Smooth muscle cell (in vitro differentiated cells): ENCODE data around the gene CFAP54. TPM values are rescaled to one million over a fixed set of nuclear protein-coding genes. Genes with fewer than 3 reads are reported as not detected.
A peak's percentile ranks its signal among the peaks of the same experiment; 100 is the strongest.

Experiments used
- DNase-seq: peaks from one replicate; lab custom pipeline; 2025; ENCODE audit not compliant: unreplicated experiment; lab: John Stamatoyannopoulos, UW
- H2AFZ ChIP-seq: fragments of 200-600 bp; sonication (generic); 2 replicates; pipeline ENCODE4 v1.6.0; 2016; ENCODE audit warnings: antibody characterized with exemption, low read depth, mild to moderate bottlenecking
- H3F3A ChIP-seq: fragments of 200-600 bp; sonication (generic); 2 replicates; pipeline ENCODE4 v1.6.0; 2017; ENCODE audit warnings: antibody characterized with exemption, low read depth
- H3K27ac ChIP-seq: fragments of 200-600 bp; sonication (generic); 2 replicates; pipeline ENCODE4 v1.5.1; 2016; ENCODE audit warnings: low read depth, mild to moderate bottlenecking
- H3K27me3 ChIP-seq: fragments of 200-600 bp; sonication (generic); 2 replicates; pipeline ENCODE4 v1.6.1; 2016; ENCODE audit warnings: low read depth, mild to moderate bottlenecking
- H3K36me3 ChIP-seq: fragments of 200-600 bp; sonication (generic); 2 replicates; pipeline ENCODE4 v1.5.1; 2016; ENCODE audit warnings: low read depth
- H3K4me1 ChIP-seq: fragments of 200-600 bp; sonication (generic); 2 replicates; pipeline ENCODE4 v1.5.1; 2016; ENCODE audit warnings: low read depth
- H3K4me2 ChIP-seq: fragments of 200-600 bp; sonication (generic); 2 replicates; pipeline ENCODE4 v1.6.0; 2016; ENCODE audit warnings: mild to moderate bottlenecking
- H3K4me3 ChIP-seq: fragments of 200-600 bp; sonication (generic); 2 replicates; pipeline ENCODE4 v1.5.1; 2016; ENCODE audit warnings: mild to moderate bottlenecking
- H3K79me2 ChIP-seq: fragments of 200-600 bp; sonication (generic); 2 replicates; pipeline ENCODE4 v1.6.0; 2016; ENCODE audit warnings: low read depth, mild to moderate bottlenecking
- H3K9ac ChIP-seq: fragments of 200-600 bp; sonication (generic); 2 replicates; pipeline ENCODE4 v1.6.0; 2016; ENCODE audit warnings: low read depth
- H3K9me3 ChIP-seq: fragments of 200-600 bp; sonication (generic); replicated peaks from 2 replicates; pipeline ENCODE4 v1.5.1; 2016; ENCODE audit warnings: low read depth
- H4K20me1 ChIP-seq: fragments of 200-600 bp; sonication (generic); 2 replicates; pipeline ENCODE4 v1.6.0; 2016; ENCODE audit warnings: low read depth
- CTCF ChIP-seq: fragments of 200-600 bp; sonication (generic); IDR thresholded peaks from 2 replicates; pipeline ENCODE4 v1.5.1; 2017; ENCODE audit warnings: borderline replicate concordance, mild to moderate bottlenecking, antibody characterized with exemption; ENCODE audit not compliant: insufficient read depth, poor library complexity, severe bottlenecking
- WGBS: methylation state at CpG from one replicate; pipeline ENCODE4 v1.1.7; 2016; ENCODE audit warnings: low lambda C conversion rate; 5-methylcytosine and 5-hydroxymethylcytosine counted together
- polyA plus RNA-seq: library from polyadenylated mRNA; unstranded; fragments of >200 nt; fragmentation: Nextera tagmentation; extraction: Ambion mirVana; gene quantifications from 2 replicates; pipeline ENCODE4 v1.2.1, GENCODE V29; 2016
- total RNA-seq: library from RNA; depleted of rRNA; stranded (reverse); fragments of >200 nt; gene quantifications from 2 replicates; pipeline ENCODE4 v1.2.3, GENCODE V29; 2014

Gene CFAP54
- total and polyA plus RNA-seq, 2 experiments from 2014 or later: 0.35 to 0.67 TPM

GRCh38 chr12:96501908-96502307 lies 12.5 kb downstream of the CFAP54 start:
- Histone ChIP-seq H4K20me1 (no peaks in the 10 kb centered on the region), H3K36me3 (no peaks in the 10 kb centered on the region), H3K9ac (no peak overlapping the region), H3K4me1 (no peaks in the 10 kb centered on the region), H3K4me3 (no peak overlapping the region), H2AFZ (peak overlapping the region; percentile 80), H3K79me2 (no peaks in the 10 kb centered on the region), H3K9me3 (no peaks in the 10 kb centered on the region), H3K27ac (peak overlapping the region; percentile 29), H3F3A (no peaks in the 10 kb centered on the region), H3K27me3 (peaks cover 5% of the 10 kb centered on the region), H3K4me2 (no peak overlapping the region)
- no peak for DNase-seq
- TF ChIP-seq CTCF: no peak

- H3K36me3 ChIP-seq: no peaks in the 10 kb centered on the region
- no peaks in the 10 kb centered on the region for H3K4me1 ChIP-seq
- TF ChIP-seq CTCF: no peak
- no peaks in the 10 kb centered on the region for H4K20me1 ChIP-seq
- no peak overlapping the region for H3K4me2 ChIP-seq
- H3K79me2 ChIP-seq: no peaks in the 10 kb centered on the region
- H3K4me3 ChIP-seq: no peak overlapping the region
- H3K27ac ChIP-seq: no peak overlapping the region
- H3K9ac ChIP-seq: no peak overlapping the region
- no peaks in the 10 kb centered on the region for H3K9me3 ChIP-seq
- H3K27me3 ChIP-seq: peaks cover 5% of the 10 kb centered on the region
- no peaks in the 10 kb centered on the region for H3F3A ChIP-seq
- H2AFZ ChIP-seq: no peak overlapping the region
- no peak for DNase-seq
These were observed 13.1 kb downstream of the CFAP54 start for GRCh38 chr12:96502477-96502876.

- Histone ChIP-seq H3K4me3 (no peak overlapping the region), H3K9ac (no peak overlapping the region), H3K36me3 (no peaks in the 10 kb centered on the region), H3F3A (no peaks in the 10 kb centered on the region), H3K27ac (no peak overlapping the region), H3K4me2 (no peak overlapping the region), H3K27me3 (peaks cover 5% of the 10 kb centered on the region), H4K20me1 (no peaks in the 10 kb centered on the region), H3K79me2 (no peaks in the 10 kb centered on the region), H3K9me3 (no peaks in the 10 kb centered on the region), H2AFZ (no peak overlapping the region), H3K4me1 (no peaks in the 10 kb centered on the region)
- TF ChIP-seq CTCF: no peak
- 82% methylated on average over 6 of the region's 6 CpGs for WGBS
- DNase-seq: no peak
These were observed 13.7 kb downstream of the CFAP54 start for GRCh38 chr12:96502949-96503532.

GRCh38 chr12:96503976-96504375 lies 14.6 kb downstream of the CFAP54 start:
- no peak overlapping the region for H3K9ac ChIP-seq
- peaks cover 5% of the 10 kb centered on the region for H3K27me3 ChIP-seq
- TF ChIP-seq CTCF: no peak
- no peaks in the 10 kb centered on the region for H3K9me3 ChIP-seq
- H3K79me2 ChIP-seq: no peaks in the 10 kb centered on the region
- H3F3A ChIP-seq: no peaks in the 10 kb centered on the region
- H3K4me1 ChIP-seq: no peaks in the 10 kb centered on the region
- H2AFZ ChIP-seq: no peak overlapping the region
- no peak overlapping the region for H3K27ac ChIP-seq
- no peaks in the 10 kb centered on the region for H3K36me3 ChIP-seq
- no peak for DNase-seq
- no peak overlapping the region for H3K4me2 ChIP-seq
- H3K4me3 ChIP-seq: no peak overlapping the region
- no peaks in the 10 kb centered on the region for H4K20me1 ChIP-seq
